Activated CD4-positive, alpha-beta T cell treated with anti-CD3 and anti-CD28 coated beads, Interleukin-10, Interleukin-2, amounts not matched to agents 100 ng/mL and 50 ng/mL, durations not matched to agents 16 hours and 8 hours (primary cell): ENCODE data around the gene SLFNL1.

Source experiments
- DNase-seq: peaks from one replicate; pipeline ENCODE4 v3.0.0-alpha.2; 2020

Gene SLFNL1

DNA sequence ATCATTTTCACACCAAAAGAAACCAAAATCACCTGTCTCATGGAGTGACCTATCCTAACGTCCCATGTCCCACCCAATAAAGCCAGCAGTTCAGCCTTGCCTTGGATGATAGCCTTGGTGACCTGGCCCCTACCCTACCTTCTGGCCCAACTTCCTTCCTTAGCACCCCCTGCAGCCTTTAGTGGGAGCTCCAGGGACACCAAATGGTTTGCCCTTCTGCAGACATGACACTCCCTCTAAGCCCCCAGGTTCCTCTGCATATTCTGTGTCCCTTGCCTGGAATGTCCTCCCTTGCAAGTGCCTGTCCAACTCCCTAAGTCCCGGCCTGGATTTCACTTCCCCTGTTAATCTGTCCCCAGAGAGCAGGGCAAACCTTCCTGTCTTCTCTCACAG lies 2.2 kb downstream of the SLFNL1 start:
- no peak for DNase-seq

DNA sequence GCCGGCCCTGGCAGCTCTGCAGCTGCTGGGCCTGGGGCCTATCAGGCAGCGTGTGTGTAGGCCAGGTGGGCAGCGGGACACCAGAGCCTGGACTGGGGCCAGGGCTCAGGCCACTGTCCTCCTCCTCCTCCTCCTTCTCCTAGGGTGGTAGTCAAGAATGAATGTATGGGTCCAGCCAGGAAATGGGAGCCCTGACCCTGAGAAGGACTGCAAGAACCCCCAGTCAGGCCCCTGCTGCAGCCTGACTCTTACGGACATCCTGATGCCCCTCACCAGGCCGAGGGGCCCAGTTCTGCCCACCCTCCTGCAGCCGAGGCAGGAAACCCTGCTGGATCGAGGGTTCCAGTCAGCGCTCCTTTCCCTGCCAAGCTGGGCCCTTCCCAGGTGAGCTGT lies 3.5 kb downstream of the SLFNL1 start:
- DNase-seq = no peak

- DNase-seq = no peak
Observed at GRCh38 chr1:41017141-41018017, 4.1 kb downstream of the SLFNL1 start.

DNA sequence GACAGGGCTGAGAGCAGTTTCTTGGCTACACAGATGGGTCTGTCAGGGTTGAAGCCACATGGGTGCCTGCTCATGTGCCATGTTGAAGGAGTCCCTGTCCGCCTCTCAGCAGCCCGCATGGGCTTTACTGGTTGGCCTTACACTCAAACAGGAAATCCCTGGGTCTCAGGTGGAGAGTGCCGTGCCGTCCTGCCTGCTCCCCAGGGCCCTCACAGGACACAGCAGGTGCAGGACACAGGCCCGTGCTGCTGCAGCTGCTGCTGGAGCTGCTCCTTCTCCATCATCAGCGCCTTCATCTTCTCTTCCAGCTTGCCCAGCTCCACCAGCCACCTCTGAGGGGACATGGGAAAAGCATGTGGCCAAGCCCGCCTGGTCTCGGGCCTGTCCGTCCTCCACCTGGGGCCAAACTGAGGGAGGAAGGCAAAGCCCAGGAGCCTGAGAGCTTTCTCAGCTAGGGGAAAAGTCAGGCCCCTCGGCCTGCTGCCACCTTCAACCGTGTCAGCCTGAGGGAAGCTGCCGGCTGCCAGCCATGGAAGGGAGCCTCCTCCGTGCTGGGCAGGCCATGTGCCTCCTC lies 5.5 kb downstream of the SLFNL1 start:
- DNase-seq = no peak

DNA sequence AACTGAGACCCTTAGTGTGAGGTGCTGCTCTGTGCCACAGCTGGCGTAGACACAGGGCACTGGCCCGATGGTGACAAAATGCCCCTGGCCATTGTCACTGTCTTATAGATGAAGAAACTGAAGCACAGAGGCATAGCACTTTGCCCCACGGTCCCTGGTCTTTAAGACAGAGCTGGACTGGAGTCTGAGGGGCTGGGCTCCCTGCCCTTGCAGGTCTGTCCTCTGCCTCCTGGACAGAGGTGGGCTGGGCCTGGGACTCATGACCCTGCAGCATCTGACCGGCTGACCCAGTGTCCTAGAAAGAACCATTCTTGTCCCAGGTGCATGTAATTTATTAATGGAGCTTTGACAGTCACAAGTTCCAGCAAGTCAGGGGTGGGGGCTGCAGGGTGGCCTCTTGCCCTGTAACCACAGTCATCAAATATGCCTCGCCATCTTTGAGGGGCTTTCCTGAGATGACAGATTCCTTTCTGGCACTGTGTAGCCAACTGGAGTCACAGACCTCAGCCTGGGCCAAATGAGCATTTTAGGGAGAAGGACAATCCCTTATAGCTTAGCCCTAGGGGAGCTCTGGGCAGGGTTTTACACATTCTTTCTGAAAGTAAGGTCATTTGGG lies 6.1 kb downstream of the SLFNL1 start:
- DNase-seq = no peak

DNA sequence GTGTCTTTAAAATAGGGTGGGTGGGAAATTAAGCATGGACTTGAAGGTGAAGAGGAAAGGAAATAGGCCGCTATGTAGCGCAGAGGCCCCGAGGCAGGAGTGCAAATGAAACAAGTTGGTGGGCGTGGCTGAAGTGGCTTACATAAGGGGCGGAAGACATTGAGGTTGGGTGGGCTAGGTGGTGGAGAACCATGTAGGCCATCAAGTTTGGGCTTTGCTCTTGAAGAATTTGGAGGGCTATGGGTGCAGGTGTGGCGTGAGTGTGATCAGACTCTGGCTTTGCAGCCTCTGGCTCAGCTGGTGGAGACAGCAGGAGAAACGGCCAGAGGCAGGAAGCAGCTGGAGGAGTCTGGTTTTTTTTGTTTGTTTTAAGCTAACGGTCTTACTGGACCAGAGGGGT lies 6.7 kb downstream of the SLFNL1 start:
- no peak for DNase-seq

DNA sequence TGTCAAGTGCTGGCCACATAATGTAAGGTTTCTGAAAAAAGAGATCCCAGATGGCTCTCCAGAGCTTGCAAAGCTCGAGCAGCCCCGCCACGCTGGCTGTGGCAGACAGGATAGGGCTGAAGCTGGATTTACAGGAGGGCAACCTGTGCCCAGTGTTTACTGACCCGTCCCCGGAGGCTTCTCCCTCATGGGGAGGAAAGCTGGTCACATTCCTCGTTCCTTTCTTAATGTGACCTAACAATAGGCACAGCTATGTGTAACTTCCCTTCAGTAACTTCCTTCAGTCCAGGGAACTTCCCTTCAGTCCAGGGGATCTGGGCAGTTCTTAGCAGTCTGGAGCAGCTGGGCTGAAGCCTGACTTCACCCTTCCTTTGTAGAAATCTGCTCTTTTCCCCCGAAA lies 7.7 kb downstream of the SLFNL1 start:
- no peak for DNase-seq

- no peak for DNase-seq
Observed at GRCh38 chr1:41013024-41013423, 8.5 kb downstream of the SLFNL1 start.

DNA sequence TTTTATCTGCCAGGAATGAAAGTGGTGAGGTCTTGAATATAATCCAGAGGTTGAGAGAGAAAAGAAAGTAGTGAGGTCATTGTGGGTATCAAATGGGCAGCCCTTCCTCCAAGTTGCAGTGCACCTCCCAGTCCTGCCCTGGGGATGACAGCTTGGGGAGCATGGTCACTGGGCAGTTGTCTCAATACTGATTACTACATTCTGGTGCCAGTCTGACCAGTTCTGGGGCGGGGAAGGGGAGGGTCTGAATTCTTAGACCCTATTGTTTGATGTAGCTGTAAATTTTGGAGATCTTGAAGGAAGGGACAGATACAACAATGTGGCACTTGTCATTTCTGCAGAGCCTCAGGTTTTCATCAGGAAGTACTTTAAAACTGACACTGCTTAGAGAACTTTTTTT lies 11.2 kb downstream of the SLFNL1 start:
- no peak for DNase-seq

- DNase-seq = no peak
Observed at GRCh38 chr1:41009466-41009865, 12.1 kb downstream of the SLFNL1 start.

DNA sequence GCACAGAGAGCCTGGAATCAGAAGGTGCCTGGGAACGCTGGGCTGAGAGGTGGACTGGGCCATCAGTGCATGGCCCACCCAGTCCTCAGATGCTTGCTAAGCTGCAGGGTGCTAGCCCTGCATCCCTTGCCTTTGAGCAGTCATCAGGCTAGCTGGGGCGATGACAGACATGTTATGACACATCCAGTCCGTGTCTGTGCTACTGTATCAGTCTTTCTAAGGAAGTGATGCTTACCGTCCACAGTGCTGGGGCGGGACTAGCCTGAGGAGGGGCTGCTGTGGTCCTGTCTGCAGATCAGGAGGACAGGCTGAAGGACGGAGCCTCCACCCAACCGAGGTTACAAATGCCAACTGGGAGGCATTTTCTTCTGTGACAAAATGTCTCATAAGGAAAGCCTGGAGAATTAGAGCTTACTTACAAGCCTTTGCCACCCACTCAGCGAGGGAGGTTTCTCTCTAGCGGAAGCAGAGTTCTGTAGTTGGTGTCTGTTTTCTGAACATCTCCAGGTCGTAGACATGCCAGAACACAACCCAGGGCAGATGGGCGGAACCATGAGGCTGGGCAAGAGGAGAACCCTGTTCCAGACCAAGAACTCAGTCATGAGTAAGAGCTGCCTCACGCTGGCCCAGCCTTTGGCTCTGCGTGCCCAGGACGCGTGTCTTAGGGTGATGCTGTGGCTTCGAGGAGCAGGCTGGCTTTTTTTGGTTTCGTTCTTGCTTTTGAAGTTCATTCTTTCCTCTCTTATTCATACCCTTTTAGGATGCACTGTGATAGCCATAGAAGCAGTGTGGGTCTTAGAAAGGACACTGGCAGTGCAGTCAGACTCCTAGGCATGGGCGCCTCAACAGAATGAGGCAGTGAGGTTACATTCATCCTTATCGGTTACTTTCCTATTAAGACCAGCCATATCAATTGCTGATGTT lies 14.3 kb downstream of the SLFNL1 start:
- no peak for DNase-seq

DNA sequence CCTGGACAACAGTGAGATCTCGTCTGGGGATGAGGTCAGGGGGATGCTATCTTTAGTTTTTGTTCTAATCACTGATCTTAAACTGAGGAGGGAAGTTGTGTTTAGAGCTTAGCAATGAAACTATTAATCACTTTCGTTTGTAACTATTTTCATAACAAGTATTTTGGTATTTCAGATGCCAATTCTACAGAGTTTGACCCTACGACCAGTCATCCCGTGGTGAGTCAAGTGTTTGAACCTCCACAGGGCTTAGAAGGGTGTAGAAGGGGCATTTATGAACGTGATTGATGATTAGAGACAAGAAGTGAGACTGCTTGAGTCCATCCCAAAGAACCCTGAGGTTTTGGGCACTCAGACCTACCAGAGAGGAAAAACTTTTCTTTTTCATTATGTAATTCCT lies 15.6 kb downstream of the SLFNL1 start:
- DNase-seq = no peak

- DNase-seq = peak; percentile 95
Observed at GRCh38 chr1:41003640-41004220, 17.8 kb downstream of the SLFNL1 start.

DNA sequence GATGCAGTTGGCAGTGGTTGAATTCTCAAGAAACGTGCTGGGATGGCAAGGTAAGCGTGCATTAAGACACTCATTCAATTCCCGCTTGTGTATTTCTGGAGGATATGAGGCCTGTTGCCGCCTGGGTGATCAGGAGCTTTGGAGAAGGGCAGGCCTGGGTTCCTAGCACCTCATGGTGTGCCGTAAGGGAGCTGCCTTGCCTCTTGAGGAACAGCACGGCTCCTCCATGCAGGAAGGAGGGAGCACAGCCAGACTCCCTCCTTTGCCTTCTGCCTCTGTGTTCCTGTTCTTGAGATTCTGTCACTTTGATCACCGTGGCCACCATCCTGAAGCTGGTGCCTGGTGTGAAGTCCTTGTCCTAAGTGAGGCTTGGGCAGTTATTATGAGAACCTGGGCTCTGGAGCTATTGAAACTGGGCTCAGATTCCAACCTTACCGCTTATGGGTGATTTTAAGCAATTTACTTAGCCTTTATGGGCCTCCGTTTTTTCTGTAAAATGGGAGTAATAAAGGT lies 18.3 kb downstream of the SLFNL1 start:
- DNase-seq = no peak

DNA sequence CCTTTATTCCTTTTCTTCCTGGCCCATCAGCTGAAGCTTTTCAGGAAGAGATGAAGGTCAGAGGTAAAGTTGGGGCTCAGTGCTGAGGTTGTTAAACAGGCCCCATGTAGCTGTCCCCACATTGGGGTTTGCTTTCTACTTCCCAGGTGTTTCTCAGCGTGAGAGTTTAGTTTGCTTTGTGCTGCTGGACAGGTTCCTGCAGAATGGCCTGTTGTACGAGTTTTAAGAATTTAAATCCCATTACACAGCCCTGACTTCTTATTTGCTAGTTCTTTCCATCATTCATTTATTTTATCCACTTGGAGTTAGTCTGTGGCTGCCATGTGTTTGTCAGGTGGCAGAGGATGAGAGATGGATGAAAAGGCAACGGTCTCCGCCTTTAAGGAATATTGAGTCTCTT lies 22.9 kb downstream of the SLFNL1 start:
- DNase-seq = no peak

DNA sequence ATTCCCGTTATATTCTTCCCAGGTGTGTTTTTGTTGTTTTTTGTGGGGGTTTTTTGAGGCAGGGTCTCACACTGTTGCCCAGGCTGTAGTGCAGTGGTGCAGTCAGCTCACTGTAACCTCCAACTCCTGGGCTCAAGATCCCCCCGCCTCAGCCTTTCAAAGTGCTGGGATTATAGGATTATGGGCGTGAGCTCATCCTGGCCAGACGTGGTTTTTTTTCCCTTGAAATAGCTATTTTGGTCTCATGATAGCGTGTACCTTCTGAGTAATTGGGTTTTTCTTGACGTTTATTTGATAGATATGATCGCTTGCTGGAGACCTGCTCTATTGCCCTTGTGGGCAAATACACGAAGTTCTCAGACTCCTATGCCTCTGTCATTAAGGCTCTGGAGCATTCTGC lies 24.4 kb downstream of the SLFNL1 start:
- no peak for DNase-seq

DNA sequence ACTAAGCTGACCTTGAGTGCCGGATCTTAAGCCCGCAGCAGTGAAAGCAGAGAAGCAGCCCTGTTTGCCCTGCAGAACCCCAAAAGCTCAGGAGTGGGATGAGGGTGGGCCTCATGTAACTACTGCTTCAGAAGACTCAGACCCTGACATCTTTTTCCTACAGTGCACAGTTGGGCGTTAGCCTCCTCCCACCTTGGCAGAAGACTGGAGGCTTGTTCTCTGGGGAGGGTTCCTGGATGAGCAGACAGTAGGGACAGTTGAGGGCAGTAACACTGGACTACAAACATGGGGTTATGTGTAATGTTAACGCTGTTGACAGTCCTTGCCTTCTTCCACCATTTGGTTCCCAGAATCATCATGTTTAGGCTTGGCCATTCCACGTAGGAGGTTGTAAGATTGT lies 32.5 kb downstream of the SLFNL1 start:
- no peak for DNase-seq

- DNase-seq = no peak
Observed at GRCh38 chr1:40988280-40988679, 33.2 kb downstream of the SLFNL1 start.

DNA sequence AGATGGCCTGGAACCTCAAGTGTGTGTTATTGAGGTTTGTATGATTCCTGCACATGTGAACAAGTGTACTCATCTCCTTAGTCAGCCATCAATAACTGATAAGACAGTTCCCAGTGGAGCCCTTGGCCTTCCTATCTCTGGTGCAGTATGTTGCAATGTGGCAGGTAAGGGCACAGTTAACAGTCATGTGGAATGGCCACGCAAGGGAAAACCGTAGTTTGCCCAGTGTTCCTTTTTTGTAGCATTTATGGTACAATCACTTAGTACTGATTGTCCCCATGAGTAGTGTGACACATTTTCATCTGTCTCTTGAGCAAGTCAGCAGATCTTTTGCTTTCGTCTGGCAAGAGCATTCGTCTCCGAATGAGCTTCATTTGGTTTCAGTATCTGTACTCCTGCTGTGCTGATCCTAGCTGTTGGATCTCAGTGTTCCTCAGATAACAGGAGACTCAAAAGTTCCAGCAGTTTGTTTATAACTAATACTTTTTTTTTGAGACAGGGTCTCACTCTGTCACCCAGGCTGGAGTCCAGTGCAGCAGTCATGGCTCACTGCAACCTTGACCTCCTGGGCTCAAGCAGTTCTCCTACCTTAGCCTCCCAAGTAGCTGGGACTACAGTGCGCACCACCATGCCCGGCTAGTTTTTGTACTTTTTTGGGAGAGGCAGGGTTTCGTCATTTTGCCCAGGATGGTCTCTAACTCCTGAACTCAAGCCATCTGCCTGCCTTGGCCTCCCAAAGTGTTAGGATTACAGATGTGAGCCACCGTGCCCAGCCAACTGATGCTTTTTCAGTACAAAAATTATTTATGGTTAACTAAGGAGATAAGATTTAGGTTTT lies 33.9 kb downstream of the SLFNL1 start:
- DNase-seq = no peak

DNA sequence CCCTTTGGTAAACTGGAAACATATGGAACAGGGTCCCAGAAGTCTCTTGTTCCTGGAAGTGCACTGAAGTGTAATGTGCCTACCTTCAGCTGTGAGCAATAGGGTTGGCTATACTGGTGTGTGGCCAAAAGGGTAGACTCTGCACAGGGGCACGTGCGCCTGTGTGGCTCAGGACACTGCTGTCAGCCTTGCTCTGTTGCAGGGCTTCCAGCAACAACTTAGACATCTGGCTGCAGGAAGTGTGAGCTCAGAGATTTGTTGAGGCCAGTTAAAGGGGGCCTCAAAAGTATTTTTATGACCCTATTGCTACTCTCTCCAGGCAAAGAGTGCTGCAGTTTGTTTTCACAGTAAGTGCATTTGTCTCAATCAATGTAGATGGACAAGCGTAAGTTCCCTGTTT lies 34.6 kb downstream of the SLFNL1 start:
- DNase-seq = no peak

DNA sequence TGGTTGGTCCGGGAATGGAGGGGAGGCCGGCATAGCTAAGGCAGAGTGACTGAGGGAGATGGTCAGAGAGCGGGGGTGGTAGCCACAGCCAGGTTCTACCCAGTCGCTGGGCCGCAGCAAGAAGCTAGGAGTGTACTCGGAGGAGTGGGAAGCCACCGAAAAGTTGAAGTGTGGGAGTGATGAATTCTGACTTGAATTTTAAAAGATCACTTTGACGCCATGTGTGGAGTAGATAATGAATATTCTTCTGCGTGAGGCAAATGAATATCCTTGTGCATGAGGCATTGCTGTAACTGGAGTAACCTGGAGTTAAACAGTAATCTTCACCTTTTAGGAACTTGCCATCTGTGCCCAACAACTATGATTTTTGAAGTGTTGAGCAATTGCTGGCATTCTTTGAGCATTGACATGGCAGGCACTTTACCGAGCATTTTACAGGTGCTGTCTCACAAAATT lies 35.2 kb downstream of the SLFNL1 start:
- DNase-seq = no peak

GRCh38 chr1:40985875-40986274 lies 35.6 kb downstream of the SLFNL1 start:
- DNase-seq = no peak
